SK-N-SH (cell line): ENCODE results near the gene LRIT2.

ENCODE experiments used
- CTCF ChIP-seq: fragments of 200-600 bp; sonication (generic); IDR thresholded peaks from 2 replicates; pipeline ENCODE4 v1.6.1; 2017; ENCODE audit warnings: antibody characterized with exemption, mild to moderate bottlenecking, moderate library complexity
- EP300 ChIP-seq, 2 experiments: IDR thresholded peaks; 2 replicates each; pipeline versions ENCODE4 v1.4.0 to v1.6.1; 2012; ENCODE audit warnings: borderline replicate concordance in 1 of 2, low read depth in 1 of 2, low read length in 1 of 2
- EZH2phosphoT487 ChIP-seq: fragments of 200-600 bp; sonication (generic); IDR thresholded peaks from 2 replicates; pipeline ENCODE4 v1.6.1; 2017; ENCODE audit warnings: low read depth, mixed run types, mild to moderate bottlenecking, antibody characterized with exemption, moderate library complexity, borderline replicate concordance
- JUND ChIP-seq: IDR thresholded peaks from 2 replicates; pipeline ENCODE4 v1.4.0; 2012
- MAX ChIP-seq: IDR thresholded peaks from 2 replicates; pipeline ENCODE4 v1.4.0; 2012; ENCODE audit warnings: low read depth
- NFIC ChIP-seq: IDR thresholded peaks from 2 replicates; pipeline ENCODE4 v1.4.0; 2012; ENCODE audit warnings: borderline replicate concordance
- PBX3 ChIP-seq: IDR thresholded peaks from 2 replicates; pipeline ENCODE4; 2012
- POLR2AphosphoS5 ChIP-seq: IDR thresholded peaks from 2 replicates; pipeline ENCODE4 v1.6.1; 2012; ENCODE audit warnings: low read depth, low read length
- REST ChIP-seq: IDR thresholded peaks from 2 replicates; pipeline ENCODE4 v1.6.1; 2012; ENCODE audit warnings: mild to moderate bottlenecking, low read depth, low read length, moderate library complexity
- SMC3 ChIP-seq: IDR thresholded peaks from 2 replicates; pipeline ENCODE4 v1.6.1; 2012; ENCODE audit warnings: low read depth, low read length, improper control_type of control experiment
- TAF1 ChIP-seq: IDR thresholded peaks from 2 replicates; pipeline ENCODE4 v1.6.1; 2012; ENCODE audit warnings: low read depth, mild to moderate bottlenecking, low read length, moderate library complexity, borderline replicate concordance
- TCF12 ChIP-seq: IDR thresholded peaks from 2 replicates; pipeline ENCODE4 v1.4.0; 2012
- USF1 ChIP-seq: IDR thresholded peaks from 2 replicates; pipeline ENCODE4 v1.4.0; 2012; ENCODE audit warnings: low read depth, borderline replicate concordance
- YY1 ChIP-seq: IDR thresholded peaks from 2 replicates; pipeline ENCODE4 v1.4.0; 2012; ENCODE audit warnings: low read depth, mild to moderate bottlenecking

- TF ChIP-seq CTCF (no peak), MAX (no peak), PBX3 (no peak), REST (no peak), EZH2phosphoT487 (no peak), NFIC (no peak), USF1 (no peak), POLR2AphosphoS5 (no peak), TAF1 (no peak), TCF12 (no peak), EP300 (IDR thresholded peaks at IDR 0.05; ENCODE audit: borderline replicate concordance in 1 of 2, low read depth in 1 of 2, low read length in 1 of 2) (no peak), SMC3 (no peak), YY1 (no peak), JUND (no peak)
Measured at GRCh38 chr10:84200537-84201243, 24.7 kb downstream of the LRIT2 start.
